B cell (primary cell): ENCODE data around the gene PIM1.

Source experiments
- CTCF ChIP-seq: fragments of 200-600 bp; IDR thresholded peaks from one replicate; pipeline ENCODE4 v1.8.0; 2022; ENCODE audit warnings: antibody characterized with exemption, mild to moderate bottlenecking
- EZH2 ChIP-seq: IDR thresholded peaks from 2 replicates; pipeline ENCODE4 v1.6.1; 2012; ENCODE audit warnings: borderline replicate concordance, low read depth, mild to moderate bottlenecking, moderate library complexity, low read length; ENCODE audit not compliant: insufficient read depth, poor library complexity, severe bottlenecking

DNA sequence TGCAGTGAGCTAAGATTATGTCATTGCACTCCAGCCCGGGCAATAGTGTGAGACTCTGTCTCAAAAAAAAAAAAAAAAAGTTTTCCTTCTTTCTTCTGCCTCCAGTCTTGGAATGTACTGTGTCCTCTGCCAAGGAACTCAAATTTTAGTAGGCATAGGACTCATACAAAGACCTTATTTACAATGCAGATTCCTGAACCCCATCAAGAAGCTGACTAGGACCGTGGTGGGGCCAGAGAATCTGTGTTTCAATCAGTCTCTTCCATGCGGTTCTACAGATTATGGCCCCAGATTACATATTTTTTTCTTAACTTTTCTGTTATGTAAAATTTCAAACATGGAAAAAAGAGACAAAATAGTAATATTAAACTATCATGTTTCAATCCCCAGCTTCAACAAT, 29.8 kb upstream of the PIM1 start:
- TF ChIP-seq CTCF: no peak
- no peak for TF ChIP-seq EZH2
